SK-N-SH treated with all-trans-retinoic acid at 6 μM for 48 hours (cell line): Measurements from ENCODE around the gene DOCK4.

Experiments
- ATAC-seq: fragments of 200-7000 bp; cut with Tn5 transposase; 3 replicates; pipeline ENCODE4 v1.9.1; 2020; ENCODE audit warnings: mild to moderate bottlenecking, moderate library complexity
- ARNTL ChIP-seq: fragments of 450-650 bp; formaldehyde crosslinking; IDR thresholded peaks from 2 replicates; pipeline ENCODE4 v1.5.0; 2020; ENCODE audit warnings: low read depth, mild to moderate bottlenecking, moderate library complexity, borderline replicate concordance
- BACH2 ChIP-seq: fragments of 250-450 bp; sonication (Bioruptor Pico); IDR thresholded peaks from 2 replicates; pipeline ENCODE4 v1.9.0; 2021; ENCODE audit warnings: mild to moderate bottlenecking, borderline replicate concordance
- CREB5 ChIP-seq: fragments of 250-450 bp; sonication (Bioruptor Pico); IDR thresholded peaks from 2 replicates; pipeline ENCODE4 v1.5.1; 2020; ENCODE audit warnings: low read depth, mild to moderate bottlenecking, moderate library complexity
- CSDC2 ChIP-seq: fragments of 250-450 bp; sonication (Bioruptor Pico); IDR thresholded peaks from 2 replicates; pipeline ENCODE4 v1.5.0; 2020; ENCODE audit warnings: mild to moderate bottlenecking, moderate library complexity
- CSRNP3 ChIP-seq: fragments of 250-450 bp; sonication (Bioruptor Pico); IDR thresholded peaks from 2 replicates; pipeline ENCODE4 v1.5.1; 2021; ENCODE audit warnings: mild to moderate bottlenecking, moderate library complexity
- ESRRG ChIP-seq: fragments of 250-450 bp; sonication (Bioruptor Pico); IDR thresholded peaks from 2 replicates; pipeline ENCODE4 v1.6.1; 2021; ENCODE audit warnings: mild to moderate bottlenecking
- GLIS3 ChIP-seq: fragments of 250-450 bp; sonication (Bioruptor Pico); IDR thresholded peaks from 2 replicates; pipeline ENCODE4 v1.5.0; 2020; ENCODE audit warnings: mild to moderate bottlenecking, moderate library complexity
- ISL1 ChIP-seq: fragments of 250-450 bp; sonication (Bioruptor Pico); IDR thresholded peaks from 2 replicates; pipeline ENCODE4 v2.1.2; 2022; ENCODE audit warnings: mild to moderate bottlenecking, moderate library complexity
- OSR1 ChIP-seq: fragments of 250-450 bp; sonication (Bioruptor Pico); IDR thresholded peaks from 2 replicates; pipeline ENCODE4 v1.8.0; 2022; ENCODE audit warnings: moderate library complexity, mild to moderate bottlenecking, inconsistent platforms
- PPARA ChIP-seq: fragments of 250-450 bp; sonication (Bioruptor Pico); IDR thresholded peaks from 2 replicates; pipeline ENCODE4 v1.5.0; 2020; ENCODE audit warnings: mild to moderate bottlenecking, borderline replicate concordance
- RARB ChIP-seq: fragments of 250-450 bp; sonication (Bioruptor Pico); IDR thresholded peaks from 2 replicates; pipeline ENCODE4 v1.8.0; 2021; ENCODE audit warnings: mild to moderate bottlenecking, moderate library complexity
- SNAI2 ChIP-seq: fragments of 250-450 bp; sonication (Bioruptor Pico); IDR thresholded peaks from 2 replicates; pipeline ENCODE4 v1.5.0; 2020; ENCODE audit warnings: mild to moderate bottlenecking, moderate library complexity
- TCF4 ChIP-seq: fragments of 250-450 bp; sonication (Bioruptor Pico); IDR thresholded peaks from 2 replicates; pipeline ENCODE4 v1.8.0; 2021; ENCODE audit warnings: mild to moderate bottlenecking, moderate library complexity, borderline replicate concordance
- TOX ChIP-seq: fragments of 250-450 bp; sonication (Bioruptor Pico); IDR thresholded peaks from 2 replicates; pipeline ENCODE4 v1.8.0; 2021; ENCODE audit warnings: mild to moderate bottlenecking, moderate library complexity, borderline replicate concordance
- ZC3H10 ChIP-seq: fragments of 250-450 bp; sonication (Bioruptor Pico); IDR thresholded peaks from 2 replicates; pipeline ENCODE4 v1.5.1; 2021; ENCODE audit warnings: mild to moderate bottlenecking, moderate library complexity
- ZFP30 ChIP-seq: fragments of 450-650 bp; formaldehyde crosslinking; IDR thresholded peaks from 2 replicates; pipeline ENCODE4 v1.5.0; 2022; ENCODE audit warnings: mild to moderate bottlenecking, moderate library complexity
- ZNF565 ChIP-seq: fragments of 450-650 bp; formaldehyde crosslinking; conservative IDR thresholded peaks from 2 replicates; pipeline ENCODE4 v1.5.0; 2020; ENCODE audit warnings: low read depth, mild to moderate bottlenecking, moderate library complexity
- ZNF70 ChIP-seq: fragments of 450-650 bp; formaldehyde crosslinking; IDR thresholded peaks from 2 replicates; pipeline ENCODE4 v1.5.0; 2020; ENCODE audit warnings: mild to moderate bottlenecking, moderate library complexity
- ZNF8 ChIP-seq: fragments of 450-650 bp; formaldehyde crosslinking; IDR thresholded peaks from 2 replicates; pipeline ENCODE4 v1.5.0; 2020; ENCODE audit warnings: mild to moderate bottlenecking, moderate library complexity
- TF ChIP-seq, protein P1 (sequence below): fragments of 250-450 bp; sonication (Bioruptor Pico); IDR thresholded peaks from 2 replicates; pipeline ENCODE4 v1.8.0; 2020; ENCODE audit warnings: mild to moderate bottlenecking, moderate library complexity, borderline replicate concordance

The DOCK4 gene

GRCh38 chr7:112006071-112006470 is 200.1 kb downstream of the DOCK4 start:
- TF ChIP-seq, protein P1, sequence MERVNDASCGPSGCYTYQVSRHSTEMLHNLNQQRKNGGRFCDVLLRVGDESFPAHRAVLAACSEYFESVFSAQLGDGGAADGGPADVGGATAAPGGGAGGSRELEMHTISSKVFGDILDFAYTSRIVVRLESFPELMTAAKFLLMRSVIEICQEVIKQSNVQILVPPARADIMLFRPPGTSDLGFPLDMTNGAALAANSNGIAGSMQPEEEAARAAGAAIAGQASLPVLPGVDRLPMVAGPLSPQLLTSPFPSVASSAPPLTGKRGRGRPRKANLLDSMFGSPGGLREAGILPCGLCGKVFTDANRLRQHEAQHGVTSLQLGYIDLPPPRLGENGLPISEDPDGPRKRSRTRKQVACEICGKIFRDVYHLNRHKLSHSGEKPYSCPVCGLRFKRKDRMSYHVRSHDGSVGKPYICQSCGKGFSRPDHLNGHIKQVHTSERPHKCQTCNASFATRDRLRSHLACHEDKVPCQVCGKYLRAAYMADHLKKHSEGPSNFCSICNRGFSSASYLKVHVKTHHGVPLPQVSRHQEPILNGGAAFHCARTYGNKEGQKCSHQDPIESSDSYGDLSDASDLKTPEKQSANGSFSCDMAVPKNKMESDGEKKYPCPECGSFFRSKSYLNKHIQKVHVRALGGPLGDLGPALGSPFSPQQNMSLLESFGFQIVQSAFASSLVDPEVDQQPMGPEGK = no peak
- TF ChIP-seq ARNTL (no peak), OSR1 (CRISPR knock-in tag) (no peak), RARB (CRISPR knock-in tag) (no peak), TOX (CRISPR knock-in tag) (no peak), GLIS3 (CRISPR knock-in tag) (no peak), ISL1 (CRISPR knock-in tag) (no peak)
- ATAC-seq = no peak

DNA sequence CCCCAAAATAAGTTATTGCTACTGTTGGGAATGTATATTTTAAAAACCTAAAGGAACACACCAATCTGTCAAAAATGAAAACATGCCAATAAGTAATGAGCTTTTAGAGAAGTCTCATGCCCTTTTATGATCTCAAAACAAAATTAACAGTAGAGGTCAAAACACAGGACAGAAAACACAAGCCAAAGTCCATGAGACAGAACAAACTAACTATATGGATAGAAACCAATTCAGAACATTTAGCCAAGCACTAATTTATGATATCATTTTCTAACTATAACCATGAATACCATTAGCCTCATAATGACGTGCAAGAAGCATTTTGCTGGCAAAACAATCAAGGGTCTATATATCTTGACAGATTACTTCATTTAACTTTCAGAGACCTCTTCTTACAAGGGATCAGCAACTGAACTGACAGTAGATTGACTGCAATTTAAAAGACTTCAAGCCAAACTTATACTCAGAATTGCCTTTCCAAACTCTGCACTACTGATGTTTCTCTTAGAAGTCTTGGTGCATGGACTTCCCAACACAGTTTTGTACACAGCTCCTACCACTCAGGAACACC is 200.9 kb downstream of the DOCK4 start:
- TF ChIP-seq CSDC2 (CRISPR knock-in tag) (no peak), ZNF8 (CRISPR knock-in tag) (no peak), ZC3H10 (CRISPR knock-in tag) (no peak), RARB (CRISPR knock-in tag) (no peak), PPARA (CRISPR knock-in tag) (no peak), TOX (CRISPR knock-in tag) (no peak), BACH2 (no peak), TCF4 (CRISPR knock-in tag) (no peak), ZFP30 (CRISPR knock-in tag) (no peak), OSR1 (CRISPR knock-in tag) (no peak), ZNF565 (no peak), ARNTL (no peak), CREB5 (no peak), ISL1 (CRISPR knock-in tag) (no peak), GLIS3 (CRISPR knock-in tag) (no peak), ZNF70 (CRISPR knock-in tag) (no peak), CSRNP3 (CRISPR knock-in tag) (no peak), ESRRG (CRISPR knock-in tag) (no peak)
- TF ChIP-seq, protein P1 = no peak
- no peak for ATAC-seq

DNA sequence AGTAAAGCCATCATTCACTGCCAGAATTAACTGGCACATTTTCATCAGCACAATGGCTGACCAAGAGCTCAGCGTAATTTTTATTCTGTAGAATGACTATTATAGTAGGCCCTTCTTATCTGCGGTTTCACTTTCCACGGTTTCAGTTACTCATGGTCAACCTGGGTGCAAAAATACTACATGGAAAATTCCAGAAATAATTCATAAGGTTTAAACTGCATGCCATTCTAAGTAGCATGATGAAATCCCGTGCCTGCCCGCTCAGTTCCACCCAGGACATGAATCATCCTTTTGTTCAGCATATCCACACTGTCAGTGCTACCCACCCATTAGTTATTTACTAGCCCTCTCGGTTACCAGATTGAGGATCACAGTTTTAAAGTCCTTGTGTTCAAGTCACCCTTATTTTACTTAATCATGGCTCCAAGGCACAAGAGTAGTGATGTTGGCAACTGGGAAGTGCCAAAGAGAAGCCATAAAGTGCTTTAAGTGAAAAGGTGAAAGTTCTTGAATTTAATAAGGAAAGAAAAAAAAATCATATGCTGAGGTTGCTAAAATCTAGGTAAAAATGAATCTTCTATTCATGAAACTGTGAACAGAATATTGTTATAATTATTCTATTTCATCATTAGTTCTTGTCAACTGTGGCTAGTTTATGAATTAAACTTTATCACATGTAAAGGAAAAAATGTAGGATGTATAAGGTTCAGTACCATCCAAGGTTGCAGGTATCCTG is 204.9 kb downstream of the DOCK4 start:
- peak; percentile 40; the same call in 1 of the 3 replicates for ATAC-seq
- TF ChIP-seq ZNF565 (no peak), ISL1 (CRISPR knock-in tag) (peak; percentile 71), PPARA (CRISPR knock-in tag) (no peak)

DNA sequence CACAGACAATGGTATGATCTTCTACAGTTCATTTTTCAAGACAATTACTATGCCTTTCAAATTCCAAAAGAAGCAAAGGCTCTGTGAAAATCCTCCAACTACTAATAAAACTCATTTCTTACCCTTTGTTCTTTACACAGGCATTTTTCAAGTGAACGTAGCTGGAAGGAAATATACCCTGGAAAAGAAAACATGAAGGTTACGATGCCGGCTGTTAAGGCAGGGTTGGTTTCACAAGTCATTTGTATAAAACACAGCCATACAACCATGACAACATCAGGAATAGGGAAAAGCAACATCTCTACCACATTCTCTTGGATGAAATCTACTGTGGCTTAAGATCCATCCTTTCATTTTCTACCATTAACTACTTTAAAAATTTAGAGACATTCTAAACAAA is 207.9 kb downstream of the DOCK4 start:
- no peak for ATAC-seq
- TF ChIP-seq ZNF70 (CRISPR knock-in tag) = no peak
- no peak for TF ChIP-seq TCF4 (CRISPR knock-in tag)
- TF ChIP-seq ARNTL = no peak
- TF ChIP-seq, protein P1 = no peak
- TF ChIP-seq ISL1 (CRISPR knock-in tag) = no peak
- no peak for TF ChIP-seq CSDC2 (CRISPR knock-in tag)
- TF ChIP-seq CSRNP3 (CRISPR knock-in tag) = no peak
- no peak for TF ChIP-seq PPARA (CRISPR knock-in tag)
- no peak for TF ChIP-seq ZNF8 (CRISPR knock-in tag)
- TF ChIP-seq SNAI2 (CRISPR knock-in tag) = no peak
- TF ChIP-seq ESRRG (CRISPR knock-in tag) = no peak
- no peak for TF ChIP-seq CREB5
- no peak for TF ChIP-seq RARB (CRISPR knock-in tag)
- TF ChIP-seq ZC3H10 (CRISPR knock-in tag) = no peak
